ENCODE results near the gene HSPE1. TPM values are rescaled to one million over a fixed set of nuclear protein-coding genes. Genes with fewer than 3 reads are reported as not detected.

The HSPE1 gene
- total and polyA plus RNA-seq, 4 donors, result 46.1 to 113 (median 54.9) TPM

- Histone ChIP-seq H3K9me3 (ENCODE audit: control insufficient read depth, low read length) (no peaks in the 10 kb centered on the region), H3K36me3 (ENCODE audit: control insufficient read depth in 1 of 2, insufficient read depth in 2 of 2, low read length in 1 of 2) (peaks cover 3% of the 10 kb centered on the region in 2 donors), H3K27ac (ENCODE audit: low read depth in 1 of 2, low read length in 2 of 2) (no peak overlapping the region), H3K27me3 (ENCODE audit: control insufficient read depth in 1 of 2, insufficient read depth in 2 of 2, low read length in 1 of 2) (no peaks in the 10 kb centered on the region), H3K4me3 (ENCODE audit: low read length in 2 of 2) (no peak overlapping the region), H3K4me1 (ENCODE audit: control insufficient read depth in 1 of 2, insufficient read depth in 2 of 2, low read length in 2 of 2) (no peaks in the 10 kb centered on the region)
- ATAC-seq (ENCODE audit: low FRiP score) (no peak), DNase-seq (no peak)
- intact Hi-C loops (cut with DNase I), result no loop called here
- 48 to 57% methylated on average over 4 of the region's 4 CpGs for WGBS, 2 donors
Observed at GRCh38 chr2:197487385-197487784, 12.8 kb upstream of the HSPE1 start.

- ATAC-seq (ENCODE audit: low FRiP score) (no peak), DNase-seq (no peak)
- WGBS, 2 donors, result 87 to 91% methylated on average over 2 of the region's 2 CpGs
- Histone ChIP-seq H3K27ac (ENCODE audit: low read depth in 1 of 2, low read length in 2 of 2) (peak overlapping the region in 1 of 2 donors; percentile 17), H3K4me1 (ENCODE audit: control insufficient read depth in 1 of 2, insufficient read depth in 2 of 2, low read length in 2 of 2) (no peaks in the 10 kb centered on the region), H3K9me3 (ENCODE audit: control insufficient read depth, low read length) (no peaks in the 10 kb centered on the region), H3K27me3 (ENCODE audit: control insufficient read depth in 1 of 2, insufficient read depth in 2 of 2, low read length in 1 of 2) (no peaks in the 10 kb centered on the region), H3K4me3 (ENCODE audit: low read length in 2 of 2) (no peak overlapping the region), H3K36me3 (ENCODE audit: control insufficient read depth in 1 of 2, insufficient read depth in 2 of 2, low read length in 1 of 2) (peaks cover 1 to 9% of the 10 kb centered on the region in 2 donors)
- intact Hi-C loops (cut with DNase I), result loop anchor here (5.0 to 10.0 kb wide), 2 partner anchors 38 to 81 kb away; no protein-coding TSS in a partner anchor
Observed at GRCh38 chr2:197495433-197496134, 4.6 kb upstream of the HSPE1 start.

- DNase-seq, result no peak
- intact Hi-C loops (cut with DNase I), result loop anchor here (5.0 to 10.0 kb wide), 2 partner anchors 39 to 82 kb away; no protein-coding TSS in a partner anchor
- H3K4me1 ChIP-seq (ENCODE audit: control insufficient read depth in 1 of 2, insufficient read depth in 2 of 2, low read length in 2 of 2), result no peaks in the 10 kb centered on the region
- H3K36me3 ChIP-seq (ENCODE audit: control insufficient read depth in 1 of 2, insufficient read depth in 2 of 2, low read length in 1 of 2), result peaks cover 1 to 9% of the 10 kb centered on the region in 2 donors
- H3K27me3 ChIP-seq (ENCODE audit: control insufficient read depth in 1 of 2, insufficient read depth in 2 of 2, low read length in 1 of 2), result no peaks in the 10 kb centered on the region
- H3K4me3 ChIP-seq (ENCODE audit: low read length in 2 of 2), result no peak overlapping the region
- ATAC-seq (ENCODE audit: low FRiP score), result no peak
- H3K9me3 ChIP-seq (ENCODE audit: control insufficient read depth, low read length), result no peaks in the 10 kb centered on the region
- H3K27ac ChIP-seq (ENCODE audit: low read depth in 1 of 2, low read length in 2 of 2), result no peak overlapping the region
Observed at GRCh38 chr2:197496695-197497094, 3.5 kb upstream of the HSPE1 start.

GRCh38 chr2:197497326-197497725 is 2.9 kb upstream of the HSPE1 start:
- Histone ChIP-seq H3K27me3 (ENCODE audit: control insufficient read depth in 1 of 2, insufficient read depth in 2 of 2, low read length in 1 of 2) (no peaks in the 10 kb centered on the region), H3K4me3 (ENCODE audit: low read length in 2 of 2) (no peak overlapping the region), H3K4me1 (ENCODE audit: control insufficient read depth in 1 of 2, insufficient read depth in 2 of 2, low read length in 2 of 2) (no peaks in the 10 kb centered on the region), H3K27ac (ENCODE audit: low read depth in 1 of 2, low read length in 2 of 2) (no peak overlapping the region), H3K9me3 (ENCODE audit: control insufficient read depth, low read length) (no peaks in the 10 kb centered on the region), H3K36me3 (ENCODE audit: control insufficient read depth in 1 of 2, insufficient read depth in 2 of 2, low read length in 1 of 2) (peaks cover 1 to 9% of the 10 kb centered on the region in 2 donors)
- ATAC-seq (ENCODE audit: low FRiP score) (no peak), DNase-seq (no peak)
- intact Hi-C loops (cut with DNase I), result loop anchor here (5.0 to 10.0 kb wide), 2 partner anchors 40 to 83 kb away; no protein-coding TSS in a partner anchor
- WGBS, 2 donors, result 57 to 58% methylated on average over 2 of the region's 2 CpGs

GRCh38 chr2:197498235-197498936 is 1.8 kb upstream of the HSPE1 start:
- peaks cover 0 to 7% of the 10 kb centered on the region in 2 donors for H3K36me3 ChIP-seq (ENCODE audit: control insufficient read depth in 1 of 2, insufficient read depth in 2 of 2, low read length in 1 of 2)
- no peak for ATAC-seq (ENCODE audit: low FRiP score)
- H3K27ac ChIP-seq (ENCODE audit: low read depth in 1 of 2, low read length in 2 of 2), result no peak overlapping the region

GRCh38 chr2:197498937-197499593 is 1.1 kb upstream of the HSPE1 start:
- Histone ChIP-seq H3K9me3 (ENCODE audit: control insufficient read depth, low read length) (no peaks in the 10 kb centered on the region), H3K36me3 (ENCODE audit: control insufficient read depth in 1 of 2, insufficient read depth in 2 of 2, low read length in 1 of 2) (peaks cover 0 to 4% of the 10 kb centered on the region in 2 donors), H3K27me3 (ENCODE audit: control insufficient read depth in 1 of 2, insufficient read depth in 2 of 2, low read length in 1 of 2) (no peaks in the 10 kb centered on the region), H3K4me1 (ENCODE audit: control insufficient read depth in 1 of 2, insufficient read depth in 2 of 2, low read length in 2 of 2) (no peaks in the 10 kb centered on the region), H3K27ac (ENCODE audit: low read depth in 1 of 2, low read length in 2 of 2) (peak overlapping the region; percentile 20 to 78), H3K4me3 (ENCODE audit: low read length in 2 of 2) (peak overlapping the region; percentile 70 to 78)
- ATAC-seq (ENCODE audit: low FRiP score), result peak; percentile 20
- 1% methylated on average over 43 to 46 of the region's 46 CpGs for WGBS, 2 donors
- intact Hi-C loops (cut with DNase I), result loop anchor here (5.0 to 10.0 kb wide), 2 partner anchors 42 to 84 kb away; no protein-coding TSS in a partner anchor
- DNase-seq, result peak; percentile 83 to 86

More at GRCh38 chr2:197498235-197498936, 1.8 kb upstream of the HSPE1 start:
- H3K4me3 ChIP-seq (ENCODE audit: low read length in 2 of 2), result peak overlapping the region; percentile 70 to 78
- H3K4me1 ChIP-seq (ENCODE audit: control insufficient read depth in 1 of 2, insufficient read depth in 2 of 2, low read length in 2 of 2), result no peaks in the 10 kb centered on the region
- no peaks in the 10 kb centered on the region for H3K9me3 ChIP-seq (ENCODE audit: control insufficient read depth, low read length)
- no peaks in the 10 kb centered on the region for H3K27me3 ChIP-seq (ENCODE audit: control insufficient read depth in 1 of 2, insufficient read depth in 2 of 2, low read length in 1 of 2)
- no peak for DNase-seq
- WGBS, 2 donors, result 12% methylated on average over 14 of the region's 14 CpGs
- intact Hi-C loops (cut with DNase I), result loop anchor here (5.0 to 10.0 kb wide), 2 partner anchors 41 to 84 kb away; no protein-coding TSS in a partner anchor

GRCh38 chr2:197500503-197501131 is 438 bp downstream of the HSPE1 start:
- 0% methylated on average over 30 of the region's 30 CpGs for WGBS, 2 donors
- Histone ChIP-seq H3K9me3 (ENCODE audit: control insufficient read depth, low read length) (no peaks in the 10 kb centered on the region), H3K27me3 (ENCODE audit: control insufficient read depth in 1 of 2, insufficient read depth in 2 of 2, low read length in 1 of 2) (no peaks in the 10 kb centered on the region), H3K36me3 (ENCODE audit: control insufficient read depth in 1 of 2, insufficient read depth in 2 of 2, low read length in 1 of 2) (peaks cover 0 to 4% of the 10 kb centered on the region in 2 donors), H3K27ac (ENCODE audit: low read depth in 1 of 2, low read length in 2 of 2) (peak overlapping the region; percentile 84 to 92), H3K4me1 (ENCODE audit: control insufficient read depth in 1 of 2, insufficient read depth in 2 of 2, low read length in 2 of 2) (no peaks in the 10 kb centered on the region), H3K4me3 (ENCODE audit: low read length in 2 of 2) (peak overlapping the region; percentile 72 to 93)
- ATAC-seq (ENCODE audit: low FRiP score) (peak; percentile 1), DNase-seq (no peak)
- intact Hi-C loops (cut with DNase I), result loop anchor here in 1 of 2 donors (1.0 to 5.0 kb wide), 4 partner anchors 15 to 207 kb away; partner anchors contain the start of genes COQ10B, MARS2 and SF3B1

GRCh38 chr2:197502201-197502600 is 2.0 kb downstream of the HSPE1 start:
- intact Hi-C loops (cut with DNase I), result loop anchor here in 1 of 2 donors (5.0 kb wide), 2 partner anchors 65 to 205 kb away; partner anchors contain the start of genes MARS2 and SF3B1
- Histone ChIP-seq H3K27me3 (ENCODE audit: control insufficient read depth in 1 of 2, insufficient read depth in 2 of 2, low read length in 1 of 2) (no peaks in the 10 kb centered on the region), H3K9me3 (ENCODE audit: control insufficient read depth, low read length) (no peaks in the 10 kb centered on the region), H3K36me3 (ENCODE audit: control insufficient read depth in 1 of 2, insufficient read depth in 2 of 2, low read length in 1 of 2) (no peaks in the 10 kb centered on the region), H3K4me3 (ENCODE audit: low read length in 2 of 2) (no peak overlapping the region), H3K4me1 (ENCODE audit: control insufficient read depth in 1 of 2, insufficient read depth in 2 of 2, low read length in 2 of 2) (no peaks in the 10 kb centered on the region), H3K27ac (ENCODE audit: low read depth in 1 of 2, low read length in 2 of 2) (no peak overlapping the region)
- WGBS, 2 donors, result 59 to 63% methylated on average over 4 of the region's 4 CpGs
- DNase-seq (no peak), ATAC-seq (ENCODE audit: low FRiP score) (no peak)
